NCI-H2227 treated with DMSO at 0.1 percent for 48 hours (cell line): ENCODE measurements around the gene RHEBL1.

ENCODE experiments used
- DNase-seq: peaks from one replicate; lab custom pipeline; 2025; lab: John Stamatoyannopoulos, UW

The RHEBL1 gene

DNA sequence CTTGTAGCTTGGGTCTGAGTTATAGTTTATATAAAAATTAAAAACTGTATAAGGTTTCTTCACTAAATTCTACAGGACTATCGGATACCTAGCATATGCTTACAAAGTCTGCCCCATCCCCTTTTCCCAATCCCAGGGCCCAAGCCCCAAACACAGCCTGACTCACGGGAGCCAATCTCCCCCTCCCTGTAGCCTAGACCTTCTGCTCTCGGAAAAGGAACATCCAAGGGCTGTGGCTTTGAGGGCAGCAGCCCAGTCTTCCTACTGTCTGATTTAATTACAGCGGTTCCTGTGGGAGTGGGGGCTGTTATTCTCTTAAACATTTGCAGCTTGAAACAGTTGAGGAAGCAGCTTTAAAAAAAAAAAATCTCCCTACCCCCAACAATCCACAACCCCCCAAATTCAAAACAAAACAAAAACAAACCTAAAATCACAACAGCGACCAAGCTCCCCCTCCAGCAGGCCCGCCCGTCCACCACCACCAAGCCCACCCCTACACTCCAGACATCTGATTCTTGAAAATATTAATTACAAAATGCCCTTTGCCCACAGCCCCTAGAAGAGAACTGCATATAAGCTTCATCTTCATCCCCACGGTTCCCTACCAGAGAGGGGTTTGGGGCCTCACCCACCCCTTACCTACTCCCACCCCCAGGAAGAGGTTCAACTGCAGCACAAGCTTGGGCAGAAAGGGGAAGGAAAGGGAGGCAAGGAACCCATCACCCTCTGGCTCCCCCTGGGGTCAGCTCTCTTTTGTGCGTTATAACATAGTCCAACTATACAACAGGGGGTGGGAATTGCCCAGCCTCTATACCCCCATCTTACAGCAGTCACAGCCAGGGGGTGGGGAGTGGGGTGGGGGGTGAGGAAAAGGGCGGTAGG, 50.1 kb downstream of the RHEBL1 start:
- peak; percentile 23 for DNase-seq

- no peak for DNase-seq
These were observed 50.7 kb downstream of the RHEBL1 start for GRCh38 chr12:49019120-49019430.

DNA sequence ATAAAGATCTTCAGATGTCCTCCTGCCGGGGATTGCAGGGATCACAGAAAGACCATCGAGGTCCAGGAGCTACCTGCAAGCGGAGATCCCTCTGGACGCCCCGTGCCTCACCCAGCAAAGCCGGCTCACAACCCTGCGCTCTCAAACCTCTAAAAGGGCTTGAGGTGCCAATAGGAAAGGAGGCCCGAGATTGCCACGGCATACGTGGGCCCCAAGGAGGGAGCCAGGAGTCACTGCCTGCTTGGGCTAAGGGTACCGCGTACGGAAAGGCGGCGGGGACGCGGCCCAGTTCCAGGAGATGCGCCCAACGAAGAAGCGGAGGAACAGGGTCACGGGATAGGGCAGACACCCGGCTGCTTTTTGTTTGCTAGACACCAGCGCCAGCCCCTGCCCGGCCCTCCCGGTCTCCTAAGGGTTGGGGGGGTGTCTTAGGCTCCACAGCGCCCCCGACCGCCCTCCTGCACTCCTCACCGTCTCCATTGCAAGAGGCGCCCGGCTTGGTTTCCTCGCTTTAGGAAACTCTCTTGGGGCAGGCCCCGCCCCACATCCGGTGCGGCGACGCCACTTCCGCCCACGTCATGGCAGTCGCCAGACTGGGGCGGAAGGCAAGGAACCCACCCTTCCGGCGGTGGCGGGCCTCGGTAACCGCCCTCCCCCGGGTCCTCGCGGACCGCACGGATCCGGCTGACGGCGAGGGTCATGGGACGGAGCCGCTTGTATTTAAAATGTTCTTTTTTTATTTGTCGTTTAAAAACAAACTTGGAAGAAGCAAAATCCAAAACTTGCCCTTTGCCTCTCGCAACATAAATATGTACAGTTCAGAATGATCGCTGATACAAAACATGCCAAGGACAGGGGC, 51.3 kb downstream of the RHEBL1 start, which contains the start of gene PRKAG1:
Gene PRKAG1 (minus strand): TSS at position 516 of the 859 bp plus-strand sequence. CDS start 36 bp downstream, at position 480.
- DNase-seq = peak; percentile 88

DNA sequence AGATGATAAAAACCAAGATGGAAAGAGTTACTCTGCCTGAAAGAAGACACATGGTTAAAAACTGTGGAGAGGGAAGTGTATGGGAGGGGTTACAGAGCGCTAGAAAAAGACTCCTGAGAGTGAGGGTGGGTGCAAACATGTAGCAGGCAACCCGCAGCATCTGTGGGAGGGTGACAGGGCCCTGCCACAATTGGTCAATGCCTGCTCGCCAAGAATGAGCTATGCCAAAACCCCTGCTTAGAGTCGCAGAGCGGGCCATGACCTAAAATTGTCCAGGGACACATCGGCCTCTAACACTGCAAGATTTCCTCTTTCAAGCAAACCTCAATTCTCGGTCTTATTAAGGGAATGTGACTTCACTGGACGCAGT, 51.9 kb downstream of the RHEBL1 start:
- DNase-seq = no peak

DNA sequence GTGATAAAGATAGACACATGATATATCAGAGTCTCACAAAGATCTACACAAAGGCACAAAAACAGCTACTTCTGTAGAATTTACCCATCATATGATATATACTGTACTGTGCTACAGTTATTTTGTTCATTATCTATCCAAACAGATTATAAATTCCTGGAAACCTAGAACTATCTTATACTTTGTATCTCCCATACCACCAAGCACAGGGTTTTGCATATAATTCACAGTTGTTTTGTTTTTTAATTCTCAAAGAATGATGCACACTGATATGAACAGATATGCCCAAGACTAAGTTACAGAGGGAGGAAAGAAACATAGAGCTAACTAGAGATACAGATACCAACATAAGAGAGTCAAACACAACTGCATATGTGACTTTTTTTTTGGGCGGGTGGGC, 54.6 kb downstream of the RHEBL1 start:
- no peak for DNase-seq
